ENCODE results near the gene ZBTB46.
A peak's percentile ranks its signal among the peaks of the same experiment; 100 is the strongest.
"Not testable (repeated sequence)": the region's sequence is repeated elsewhere in the genome, so short reads cannot be mapped to it uniquely, and the experiment has no call there.

ZBTB46 gene

GRCh38 chr20:63857764-63858392, 26.8 kb upstream of the ZBTB46 start:
- DNase-seq, result no peak

- no peak for DNase-seq
Measured at GRCh38 chr20:63856098-63856511, 25.0 kb upstream of the ZBTB46 start.

- DNase-seq, result no peak
Measured at GRCh38 chr20:63855363-63856097, 24.5 kb upstream of the ZBTB46 start.

DNA sequence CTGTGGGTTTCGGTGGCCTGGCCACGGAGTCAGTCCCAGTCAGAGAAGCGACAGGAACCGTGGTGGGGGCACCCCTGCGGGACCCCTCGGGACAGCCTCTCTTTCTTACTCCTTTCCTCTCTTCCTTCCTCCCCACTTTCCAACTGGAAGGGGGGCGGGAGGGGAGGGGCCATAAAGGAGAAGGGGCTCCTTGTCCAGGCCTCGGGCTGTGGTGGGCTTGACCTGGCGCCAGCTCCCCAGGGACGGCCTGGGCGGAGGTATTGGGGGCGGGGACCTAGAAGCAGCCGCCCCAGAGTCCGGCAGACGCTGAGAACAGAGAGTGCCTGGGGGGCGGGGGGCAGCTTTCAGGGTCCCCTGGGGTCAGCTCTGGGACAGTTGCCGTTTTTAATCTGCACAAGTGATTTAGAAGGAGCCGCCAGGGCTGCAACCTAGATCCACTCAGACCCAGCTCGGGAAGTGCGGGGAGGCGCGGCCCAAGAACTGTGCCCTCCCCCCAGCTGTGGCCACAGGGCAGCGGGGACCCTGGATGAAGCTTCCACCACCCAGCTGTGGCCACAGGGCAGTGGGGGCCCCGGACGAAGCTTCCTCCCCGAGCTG, 23.8 kb upstream of the ZBTB46 start:
- no peak for DNase-seq

GRCh38 chr20:63854069-63854765, 23.2 kb upstream of the ZBTB46 start:
- no peak for DNase-seq

- DNase-seq, result not testable (repeated sequence)
Measured at GRCh38 chr20:63853733-63854068, 22.6 kb upstream of the ZBTB46 start.

GRCh38 chr20:63851548-63851943, 20.5 kb upstream of the ZBTB46 start:
- DNase-seq, result not testable (repeated sequence)

- DNase-seq, result peak; percentile 58
Measured at GRCh38 chr20:63850689-63851547, 19.9 kb upstream of the ZBTB46 start.

- no peak for DNase-seq
Measured at GRCh38 chr20:63848003-63848911, 17.2 kb upstream of the ZBTB46 start.

DNA sequence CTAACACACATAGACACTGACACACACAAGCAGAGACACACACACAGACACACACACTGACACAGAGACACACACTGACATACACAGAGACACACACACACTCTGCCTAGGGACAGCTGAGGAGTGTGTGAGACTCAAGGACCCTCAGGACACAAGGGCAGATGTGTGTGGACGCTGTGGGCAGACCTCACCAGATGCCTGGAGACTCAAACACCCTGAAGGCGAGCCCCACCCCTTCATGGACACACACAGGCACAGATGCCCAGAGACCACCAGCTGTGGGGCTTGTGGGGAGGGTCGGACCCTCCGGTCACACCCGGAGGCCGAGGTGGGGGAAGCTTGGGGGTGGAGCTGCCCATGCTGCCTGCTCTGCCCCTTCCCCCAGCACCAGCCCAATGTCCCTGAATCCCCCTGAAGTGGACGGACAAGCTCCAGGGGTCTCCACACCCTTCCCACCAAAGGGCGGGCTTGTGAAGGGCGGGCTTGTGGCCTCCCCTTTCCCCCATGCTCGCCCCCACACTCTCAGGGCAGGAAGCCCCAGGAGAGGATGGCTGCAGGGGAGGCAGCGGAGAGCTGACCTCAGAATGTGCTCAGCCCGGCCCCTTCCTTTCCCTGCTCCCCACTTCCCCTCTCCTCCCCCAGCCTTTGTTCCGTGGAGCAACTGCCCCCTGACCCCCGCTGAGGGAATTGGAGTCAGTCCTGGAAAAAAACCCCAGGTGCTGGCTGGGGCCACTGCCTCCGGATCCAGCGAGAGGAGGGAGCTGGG, 16.4 kb upstream of the ZBTB46 start:
- no peak for DNase-seq

GRCh38 chr20:63846888-63847236, 15.8 kb upstream of the ZBTB46 start:
- no peak for DNase-seq

DNA sequence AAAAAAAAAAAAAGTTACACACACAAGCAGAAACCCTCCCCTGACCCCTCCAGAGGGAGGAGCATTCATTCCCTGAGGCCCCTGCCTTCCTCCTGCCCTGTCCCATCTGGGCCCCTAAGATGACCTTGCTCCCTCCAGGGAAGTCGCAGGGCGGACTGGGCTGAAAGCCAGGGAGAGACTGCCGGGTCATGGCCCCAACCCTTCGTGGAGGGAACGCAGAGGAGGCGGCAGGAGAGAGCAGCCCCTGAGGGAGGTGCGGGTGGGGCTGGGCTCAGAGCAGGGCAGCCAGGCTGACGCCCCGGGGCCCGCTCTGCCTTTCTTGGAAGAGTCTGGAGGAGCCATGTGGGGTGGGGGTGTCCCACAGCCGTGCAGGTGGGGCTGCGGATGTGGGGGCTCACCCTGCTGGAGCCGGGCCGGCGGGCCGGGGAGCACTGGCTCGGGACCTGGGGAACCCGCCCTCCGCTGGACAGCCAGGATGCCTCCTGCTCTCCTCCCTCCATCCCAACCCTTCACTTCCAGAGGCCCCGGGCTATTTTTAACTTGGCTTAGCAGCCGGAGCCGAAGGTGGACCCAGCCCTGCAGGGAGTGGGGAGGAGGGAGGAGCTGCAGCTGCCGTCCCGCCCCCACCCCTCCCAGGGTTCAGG, 15.2 kb upstream of the ZBTB46 start:
- DNase-seq, result no peak

- DNase-seq, result no peak
Measured at GRCh38 chr20:63844511-63844991, 13.5 kb upstream of the ZBTB46 start.

GRCh38 chr20:63843778-63844177, 12.7 kb upstream of the ZBTB46 start:
- DNase-seq, result no peak

GRCh38 chr20:63843222-63843621, 12.2 kb upstream of the ZBTB46 start:
- DNase-seq, result no peak

DNA sequence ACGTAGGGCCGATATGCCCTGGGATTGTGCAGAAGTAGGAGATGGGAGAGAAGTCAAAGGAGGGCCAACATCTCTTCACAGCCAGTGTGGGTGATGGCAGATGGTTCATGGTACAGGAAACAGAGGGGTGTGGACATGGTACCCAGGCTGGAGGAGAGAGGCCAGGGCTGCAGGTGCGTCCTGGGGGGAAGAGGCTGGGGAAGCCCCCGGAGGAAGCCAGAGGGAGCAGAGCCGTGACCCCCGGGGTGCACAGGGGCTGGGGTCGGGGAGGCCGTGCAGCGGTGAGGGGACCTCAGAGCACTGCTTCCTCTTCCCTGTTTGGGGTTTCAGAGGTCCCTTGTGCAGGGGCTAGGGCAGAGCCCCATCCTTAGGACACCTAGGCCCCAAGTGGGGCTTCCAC, 11.2 kb upstream of the ZBTB46 start:
- DNase-seq, result no peak

DNA sequence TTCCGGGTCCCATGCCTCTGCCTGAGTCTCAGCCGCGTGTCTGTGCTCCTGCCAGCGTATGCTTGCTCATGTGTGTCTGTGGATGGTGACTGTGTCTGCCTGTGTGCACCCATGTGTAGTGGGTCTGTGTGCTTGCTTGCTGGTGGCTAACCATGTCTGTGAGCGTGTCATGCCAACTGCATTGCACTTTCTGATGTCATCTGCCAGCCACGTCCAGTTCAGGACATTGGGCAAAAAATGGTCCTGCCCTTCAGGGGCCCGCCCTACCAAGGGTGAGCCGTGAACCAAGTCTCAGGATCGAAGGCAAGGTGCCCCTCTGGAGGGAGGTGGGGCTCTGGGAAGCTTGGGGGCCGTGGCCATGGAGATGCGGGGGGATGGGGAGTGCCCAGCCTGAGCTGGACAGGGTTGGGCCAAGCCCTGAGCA, 9.4 kb upstream of the ZBTB46 start:
- no peak for DNase-seq

DNA sequence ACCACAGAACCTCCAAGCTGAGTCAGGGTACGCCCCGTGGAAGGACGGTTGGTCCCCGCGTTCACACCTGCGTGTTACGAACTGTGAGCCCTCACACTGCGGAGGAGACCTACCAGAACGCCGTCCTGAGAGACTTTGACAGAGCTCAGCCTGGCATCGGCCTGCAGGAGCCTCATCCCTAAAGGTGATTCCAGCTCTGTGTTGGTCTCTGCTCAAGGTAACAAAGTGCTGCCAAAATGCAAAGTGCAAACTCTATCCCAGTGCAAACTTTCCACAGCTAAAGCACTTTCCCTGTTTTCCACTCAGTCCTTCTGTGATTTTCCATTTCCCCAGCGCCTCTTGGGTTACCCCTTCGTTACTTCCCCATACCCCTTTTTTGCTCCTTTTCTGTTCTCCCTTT, 8.6 kb upstream of the ZBTB46 start:
- no peak for DNase-seq

GRCh38 chr20:63837479-63837878, 6.4 kb upstream of the ZBTB46 start:
- no peak for DNase-seq

Data from stimulated activated CD4-positive, alpha-beta T cell treated with anti-CD3 and anti-CD28 coated beads, Interleukin-4, amount 100 ng/mL, for 1 hour (primary cell).